NCI-H748 treated with DMSO at 0.1 percent for 48 hours (cell line): ENCODE measurements around the gene LXN.

Experiments used
- DNase-seq: peaks from one replicate; lab custom pipeline; 2025; lab: John Stamatoyannopoulos, UW

The LXN gene

GRCh38 chr3:158668506-158668905 lies 3.9 kb downstream of the LXN start:
- no peak for DNase-seq

GRCh38 chr3:158666416-158666815 lies 6.0 kb downstream of the LXN start:
- no peak for DNase-seq

GRCh38 chr3:158663832-158664231 lies 8.6 kb downstream of the LXN start:
- no peak for DNase-seq

GRCh38 chr3:158663246-158663645 lies 9.2 kb downstream of the LXN start:
- DNase-seq = no peak

- DNase-seq = no peak
Observed at GRCh38 chr3:158660711-158661110, 11.7 kb downstream of the LXN start.

- DNase-seq = no peak
Observed at GRCh38 chr3:158659454-158660237, 12.8 kb downstream of the LXN start.

- DNase-seq = no peak
Observed at GRCh38 chr3:158658889-158659288, 13.6 kb downstream of the LXN start.

- no peak for DNase-seq
Observed at GRCh38 chr3:158652463-158652862, 20.0 kb downstream of the LXN start.

- no peak for DNase-seq
Observed at GRCh38 chr3:158651192-158651591, 21.3 kb downstream of the LXN start.

- DNase-seq = no peak
Observed at GRCh38 chr3:158649791-158650190, 22.7 kb downstream of the LXN start.

GRCh38 chr3:158644345-158644908 lies 28.0 kb downstream of the LXN start, which contains the start of gene GFM1:
TSS of gene GFM1 (plus strand) at chr3:158644527. CDS start at chr3:158644635, 108 bp downstream.
- DNase-seq = peak; percentile 80

GRCh38 chr3:158642474-158643210 lies 29.8 kb downstream of the LXN start:
- no peak for DNase-seq

- DNase-seq = no peak
Observed at GRCh38 chr3:158642005-158642404, 30.4 kb downstream of the LXN start.

GRCh38 chr3:158640646-158641045 lies 31.8 kb downstream of the LXN start:
- DNase-seq = no peak

GRCh38 chr3:158631981-158632380 lies 40.5 kb downstream of the LXN start:
- DNase-seq = no peak

GRCh38 chr3:158625881-158626280 lies 46.6 kb downstream of the LXN start:
- DNase-seq = no peak

GRCh38 chr3:158617982-158618875 lies 54.2 kb downstream of the LXN start:
- no peak for DNase-seq
